Prostate gland (tissue), 2 donors: Measurements from ENCODE around the gene C17orf107.

Experiments used
- POLR2A ChIP-seq: fragments of 450-650 bp; IDR thresholded peaks from one replicate; pipeline ENCODE4 v1.6.1; 2016; ENCODE audit warnings: antibody characterized with exemption, mild to moderate bottlenecking
- POLR2AphosphoS5 ChIP-seq: sonication (generic); formaldehyde crosslinking; IDR thresholded peaks from one replicate; pipeline ENCODE4 v1.6.1; 2017; ENCODE audit warnings: antibody characterized with exemption
- TF ChIP-seq, protein P1 (sequence below), 4 experiments: fragments of 200-600 bp in 2 of 4; fragments of 450-650 bp in 2 of 4; sonication (generic) in 2 of 4; IDR thresholded peaks; 1 replicate in 3 of 4; 2 replicates in 1 of 4; pipeline ENCODE4 v1.5.1; 2016 to 2019; ENCODE audit warnings: antibody characterized with exemption in 4 of 4, mild to moderate bottlenecking in 2 of 4, moderate library complexity in 2 of 4

DNA sequence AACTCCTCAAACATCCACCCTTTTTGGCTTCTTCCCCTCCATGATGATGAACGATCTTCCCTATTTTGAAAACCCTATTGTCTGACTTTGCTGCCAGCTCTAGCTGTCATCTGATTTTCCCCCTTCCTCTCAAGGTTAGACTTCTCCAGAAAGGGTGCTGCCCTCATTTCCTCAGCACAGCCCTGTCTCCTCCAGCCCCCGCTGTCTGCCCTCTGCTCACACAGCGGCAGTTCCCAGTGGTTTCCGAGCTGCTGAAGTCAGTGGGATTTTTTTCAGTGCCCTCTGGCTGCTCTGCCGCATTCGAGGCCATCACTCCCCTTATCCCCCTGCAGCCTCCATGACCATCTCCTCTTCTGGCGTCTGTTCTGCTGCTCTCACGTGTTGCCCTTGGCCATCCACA lies 26.6 kb upstream of the C17orf107 start:
- TF ChIP-seq, protein P1, sequence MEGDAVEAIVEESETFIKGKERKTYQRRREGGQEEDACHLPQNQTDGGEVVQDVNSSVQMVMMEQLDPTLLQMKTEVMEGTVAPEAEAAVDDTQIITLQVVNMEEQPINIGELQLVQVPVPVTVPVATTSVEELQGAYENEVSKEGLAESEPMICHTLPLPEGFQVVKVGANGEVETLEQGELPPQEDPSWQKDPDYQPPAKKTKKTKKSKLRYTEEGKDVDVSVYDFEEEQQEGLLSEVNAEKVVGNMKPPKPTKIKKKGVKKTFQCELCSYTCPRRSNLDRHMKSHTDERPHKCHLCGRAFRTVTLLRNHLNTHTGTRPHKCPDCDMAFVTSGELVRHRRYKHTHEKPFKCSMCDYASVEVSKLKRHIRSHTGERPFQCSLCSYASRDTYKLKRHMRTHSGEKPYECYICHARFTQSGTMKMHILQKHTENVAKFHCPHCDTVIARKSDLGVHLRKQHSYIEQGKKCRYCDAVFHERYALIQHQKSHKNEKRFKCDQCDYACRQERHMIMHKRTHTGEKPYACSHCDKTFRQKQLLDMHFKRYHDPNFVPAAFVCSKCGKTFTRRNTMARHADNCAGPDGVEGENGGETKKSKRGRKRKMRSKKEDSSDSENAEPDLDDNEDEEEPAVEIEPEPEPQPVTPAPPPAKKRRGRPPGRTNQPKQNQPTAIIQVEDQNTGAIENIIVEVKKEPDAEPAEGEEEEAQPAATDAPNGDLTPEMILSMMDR (IDR thresholded peaks at IDR 0.05): no peak
- no peak for TF ChIP-seq POLR2A
- no peak for TF ChIP-seq POLR2AphosphoS5
